Small intestine (tissue), 16 donors: Measurements from ENCODE around the gene C19orf73. TPM values are rescaled to one million over a fixed set of nuclear protein-coding genes. Genes with fewer than 3 reads are reported as not detected.
A peak's percentile ranks its signal among the peaks of the same experiment; 100 is the strongest.

Experiments
- DNase-seq, 2 donors: peaks; one replicate each; pipeline versions ENCODE4 v3.0.0 to v3.0.0-alpha.2; 2013
- FAIRE-seq: peaks from 2 replicates; lab custom pipeline; 2012; peaks lifted over from hg19 to GRCh38; lab: Jason Lieb, UNC
- H3K27ac ChIP-seq, 3 donors: one replicate each; pipeline ENCODE4 v1.5.1; 2013; ENCODE audit warnings: low read length in 2 of 3, mild to moderate bottlenecking in 2 of 3, control low read depth in 1 of 3, inconsistent platforms in 1 of 3, low read depth in 1 of 3, moderate library complexity in 1 of 3
- H3K27me3 ChIP-seq, 3 donors: one replicate each; pipeline ENCODE4 v1.6.1; 2013; ENCODE audit warnings: low read length in 3 of 3, inconsistent platforms in 1 of 3; ENCODE audit not compliant: control insufficient read depth in 3 of 3, insufficient read depth in 3 of 3
- H3K36me3 ChIP-seq, 3 donors: one replicate each; pipeline ENCODE4 v1.6.1; 2013; ENCODE audit warnings: low read length in 3 of 3, inconsistent platforms in 1 of 3, low read depth in 1 of 3, mild to moderate bottlenecking in 1 of 3, moderate library complexity in 1 of 3; ENCODE audit not compliant: control insufficient read depth in 3 of 3, insufficient read depth in 2 of 3
- H3K4me1 ChIP-seq, 3 donors: one replicate each; pipeline ENCODE4 v1.6.1; 2013; ENCODE audit warnings: low read length in 2 of 3, inconsistent platforms in 1 of 3, low read depth in 1 of 3, mild to moderate bottlenecking in 1 of 3, moderate library complexity in 1 of 3; ENCODE audit not compliant: control insufficient read depth in 3 of 3, insufficient read depth in 2 of 3
- H3K4me3 ChIP-seq, 3 donors: one replicate each; pipeline ENCODE4 v1.5.1; 2013; ENCODE audit warnings: low read length in 3 of 3, control low read depth in 1 of 3, inconsistent platforms in 1 of 3, low read depth in 1 of 3, mild to moderate bottlenecking in 1 of 3, moderate library complexity in 1 of 3
- H3K9me3 ChIP-seq, 2 donors: one replicate each; pipeline ENCODE4 v1.6.1; 2013; ENCODE audit warnings: low read depth in 1 of 2, low read length in 1 of 2; ENCODE audit not compliant: control insufficient read depth in 2 of 2, insufficient read depth in 1 of 2
- WGBS, 3 donors: extraction: QIAGEN DNeasy Blood & Tissue Kit; methylation state at CpG; one replicate each; pipeline ENCODE4 v1.1.7; 2013; 5-methylcytosine and 5-hydroxymethylcytosine counted together
- long read RNA-seq, 10 donors: transcript quantifications; one replicate each; lab custom pipeline, GENCODE V29; 2026
- polyA plus RNA-seq, 4 donors: library from polyadenylated mRNA; stranded (reverse) in 3 of 4; unstranded in 1 of 4; fragments of 200-250 nt in 3 of 4; fragments of 120-200 nt in 1 of 4; gene quantifications; one replicate each; pipeline versions ENCODE4 v1.2.1 to v1.2.3, GENCODE V29; 2013
- donor health status: healthy with polysubstance abuse.
- donor health status: control.
- donor health status: control.
- donor health status: Bipolar disorder and iron deficiency.
- donor health status: healthy.

The C19orf73 gene
- polyA plus RNA-seq: 1 to 10 TPM; 1.4 to 7.6 (median 4.4) TPM
- long read RNA-seq, donor 1, partial matches to known transcripts: 0 of 4 reads
- long read RNA-seq, donor 1, other reads (novel, unspliced or antisense): 0 of 4 reads
- long read RNA-seq, donor 2, partial matches to known transcripts: 0 of 1 reads
- long read RNA-seq, donor 2, other reads (novel, unspliced or antisense): 0 of 1 reads
- long read RNA-seq, donor 3, transcript C19orf73-201 (1 exons, 744 nt): major isoform, 7 of 7 reads
- long read RNA-seq, donor 3, partial matches to known transcripts: 0 of 7 reads
- long read RNA-seq, donor 3, other reads (novel, unspliced or antisense): 0 of 7 reads
- long read RNA-seq, donor 4: 0 reads
- long read RNA-seq, donor 5, partial matches to known transcripts: 0 of 2 reads
- long read RNA-seq, donor 5, other reads (novel, unspliced or antisense): 0 of 2 reads
- long read RNA-seq, donor 6: 0 reads
- long read RNA-seq, donor 7, partial matches to known transcripts: 0 of 2 reads
- long read RNA-seq, donor 7, other reads (novel, unspliced or antisense): 0 of 2 reads
- long read RNA-seq, donor 8, partial matches to known transcripts: 0 of 1 reads
- long read RNA-seq, donor 8, other reads (novel, unspliced or antisense): 0 of 1 reads
- long read RNA-seq, donor 9: 0 reads
- long read RNA-seq, donor 10, partial matches to known transcripts: 0 of 2 reads
- long read RNA-seq, donor 10, other reads (novel, unspliced or antisense): 0 of 2 reads

- 0 to 1% (median 1%) methylated on average over 66 to 85 of the region's 85 CpGs for whole genome bisulfite sequencing, 3 donors
- DNase-seq (peak; percentile 95 to 97), FAIRE-seq (no peak)
- Histone ChIP-seq H3K4me3 (peak within 1 kb of the TSS; percentile 50 to 79 (median 59)), H3K36me3 (peaks cover 0 to 11% (median 0%) of the 10 kb centered on the region in 3 donors), H3K9me3 (no peaks in the 10 kb centered on the region), H3K4me1 (peaks cover 7 to 14% (median 8%) of the 10 kb centered on the region in 3 donors), H3K27ac (peak within 1 kb of the TSS; percentile 92 to 100 (median 99)), H3K27me3 (peaks cover 0 to 18% (median 0%) of the 10 kb centered on the region in 3 donors)
Measured at GRCh38 chr19:49118565-49119410, at the start of gene C19orf73. Gene C19orf73, minus strand, starts transcription at chr19:49119143. Its CDS starts 121 bp downstream, at chr19:49119022.

GRCh38 chr19:49168421-49168820, 49.5 kb upstream of the C19orf73 start:
- H3K4me1 ChIP-seq: peaks cover 0 to 4% (median 2%) of the 10 kb centered on the region in 3 donors
- H3K27ac ChIP-seq: no peak overlapping the region
- 89 to 94% (median 91%) methylated on average over 23 of the region's 23 CpGs for WGBS, 3 donors
- H3K9me3 ChIP-seq: no peaks in the 10 kb centered on the region
- FAIRE-seq (no peak), DNase-seq (no peak)
- H3K4me3 ChIP-seq: no peak overlapping the region
- peaks cover 0 to 45% (median 0%) of the 10 kb centered on the region in 3 donors for H3K27me3 ChIP-seq
- peaks cover 5 to 10% (median 10%) of the 10 kb centered on the region in 3 donors for H3K36me3 ChIP-seq

DNA sequence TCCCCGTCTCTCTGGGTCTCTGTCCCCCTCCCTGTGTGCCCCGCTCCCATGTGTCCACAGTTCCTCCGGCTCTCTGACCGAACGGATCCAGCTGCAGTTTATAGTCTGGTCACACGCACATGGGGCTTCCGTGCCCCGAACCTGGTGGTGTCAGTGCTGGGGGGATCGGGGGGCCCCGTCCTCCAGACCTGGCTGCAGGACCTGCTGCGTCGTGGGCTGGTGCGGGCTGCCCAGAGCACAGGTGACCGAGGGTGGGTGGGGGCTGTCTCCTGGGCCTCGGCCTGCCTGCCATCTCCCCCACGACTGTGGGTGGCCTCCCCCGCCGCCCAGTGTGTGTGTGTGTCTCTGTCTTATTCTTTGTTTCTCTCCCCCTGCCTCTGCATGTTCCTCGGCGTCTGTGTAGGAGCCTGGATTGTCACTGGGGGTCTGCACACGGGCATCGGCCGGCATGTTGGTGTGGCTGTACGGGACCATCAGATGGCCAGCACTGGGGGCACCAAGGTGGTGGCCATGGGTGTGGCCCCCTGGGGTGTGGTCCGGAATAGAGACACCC, 49.0 kb upstream of the C19orf73 start:
- DNase-seq: no peak
- no peak overlapping the region for H3K27ac ChIP-seq
- H3K36me3 ChIP-seq: peaks cover 5 to 10% (median 9%) of the 10 kb centered on the region in 3 donors
- no peaks in the 10 kb centered on the region for H3K9me3 ChIP-seq
- FAIRE-seq: no peak
- H3K4me1 ChIP-seq: peaks cover 0 to 4% (median 2%) of the 10 kb centered on the region in 3 donors
- no peak overlapping the region for H3K4me3 ChIP-seq
- 83 to 88% (median 85%) methylated on average over 22 to 25 of the region's 25 CpGs for WGBS, 3 donors
- peaks cover 0 to 46% (median 0%) of the 10 kb centered on the region in 3 donors for H3K27me3 ChIP-seq

DNA sequence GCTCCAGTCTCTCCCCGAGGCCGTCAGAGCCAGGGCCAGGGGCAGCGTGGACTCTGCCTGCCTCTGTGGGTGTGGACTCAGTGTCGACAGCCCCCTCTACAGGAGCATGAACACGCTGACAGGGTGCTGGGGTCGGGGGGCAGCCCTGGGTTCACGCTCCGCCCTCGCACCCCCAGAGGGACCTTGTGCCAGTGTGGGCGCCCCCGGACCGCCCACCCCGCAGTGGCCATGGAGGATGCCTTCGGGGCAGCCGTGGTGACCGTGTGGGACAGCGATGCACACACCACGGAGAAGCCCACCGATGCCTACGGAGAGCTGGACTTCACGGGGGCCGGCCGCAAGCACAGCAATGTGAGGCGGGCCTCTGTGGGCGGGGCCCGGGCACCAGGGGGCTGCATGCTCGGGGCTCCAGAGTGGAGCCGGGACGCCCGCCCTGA, 46.9 kb upstream of the C19orf73 start:
- Histone ChIP-seq H3K36me3 (peaks cover 0 to 5% (median 2%) of the 10 kb centered on the region in 3 donors), H3K27me3 (peaks cover 0 to 41% (median 0%) of the 10 kb centered on the region in 3 donors), H3K9me3 (no peaks in the 10 kb centered on the region), H3K27ac (peak overlapping the region in 1 of 3 donors; percentile 64), H3K4me1 (peaks cover 2 to 4% (median 2%) of the 10 kb centered on the region in 3 donors), H3K4me3 (no peak overlapping the region)
- no peak for DNase-seq
- no peak for FAIRE-seq
- WGBS, 3 donors: 55 to 79% (median 69%) methylated on average over 18 to 30 of the region's 30 CpGs

GRCh38 chr19:49165111-49165750, 46.3 kb upstream of the C19orf73 start:
- DNase-seq (peak in 1 of 2 donors; percentile 32), FAIRE-seq (no peak)
- Histone ChIP-seq H3K36me3 (peaks cover 0 to 5% (median 2%) of the 10 kb centered on the region in 3 donors), H3K27me3 (peaks cover 0 to 43% (median 0%) of the 10 kb centered on the region in 3 donors), H3K4me1 (peaks cover 0 to 4% (median 2%) of the 10 kb centered on the region in 3 donors), H3K9me3 (no peaks in the 10 kb centered on the region), H3K4me3 (no peak overlapping the region), H3K27ac (peak overlapping the region in 2 of 3 donors; percentile 17 to 64)
- WGBS, 3 donors: 51 to 61% (median 55%) methylated on average over 24 of the region's 24 CpGs

- Histone ChIP-seq H3K9me3 (no peaks in the 10 kb centered on the region), H3K36me3 (peaks cover 0 to 2% (median 0%) of the 10 kb centered on the region in 3 donors), H3K27ac (peak overlapping the region in 1 of 3 donors; percentile 21), H3K4me1 (peaks cover 2 to 11% (median 4%) of the 10 kb centered on the region in 3 donors), H3K4me3 (no peak overlapping the region), H3K27me3 (peaks cover 0 to 54% (median 0%) of the 10 kb centered on the region in 3 donors)
- DNase-seq: peak in 1 of 2 donors; percentile 46
- WGBS, 3 donors: 23 to 41% (median 28%) methylated on average over 4 of the region's 4 CpGs
- FAIRE-seq: no peak
Measured at GRCh38 chr19:49161987-49162386, 43.0 kb upstream of the C19orf73 start.

DNA sequence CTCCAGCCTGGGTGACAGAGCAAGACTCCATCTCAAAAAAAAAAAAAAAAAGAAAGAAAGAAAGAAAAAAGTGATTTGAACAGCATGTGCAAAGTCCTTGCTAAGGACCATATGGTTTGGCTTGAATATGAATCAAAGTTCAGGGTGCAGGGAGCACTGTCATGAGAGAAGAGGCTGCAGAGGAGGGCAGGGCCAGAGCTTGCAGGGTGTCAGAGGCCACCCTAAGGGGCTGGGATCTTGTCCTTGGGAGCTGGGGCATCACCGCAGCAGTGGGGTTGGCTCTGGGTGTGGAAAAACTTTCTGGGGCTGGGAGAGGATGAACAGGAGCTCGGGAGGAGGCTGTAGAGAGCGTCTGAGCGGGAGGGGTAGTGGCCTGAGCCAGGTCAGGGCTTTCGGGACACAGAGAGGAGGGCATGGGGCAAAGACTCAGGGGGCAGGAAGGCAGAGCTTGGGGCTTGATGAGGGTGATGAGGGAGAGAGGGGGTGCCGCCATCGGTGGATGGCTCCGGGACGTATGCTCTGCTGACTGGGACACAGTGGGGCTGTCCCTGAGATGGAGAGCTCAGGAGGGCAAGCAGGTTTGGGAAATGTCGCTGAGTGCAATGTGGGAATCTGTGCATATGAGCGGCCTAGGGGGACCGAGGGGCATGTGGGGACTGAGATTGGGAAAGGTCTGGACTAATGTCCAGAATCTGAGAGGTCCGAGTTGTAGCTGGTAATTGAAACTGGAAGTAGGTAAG, 41.7 kb upstream of the C19orf73 start:
- Histone ChIP-seq H3K4me1 (peaks cover 0 to 11% (median 2%) of the 10 kb centered on the region in 3 donors), H3K27me3 (peaks cover 0 to 54% (median 0%) of the 10 kb centered on the region in 3 donors), H3K36me3 (peaks cover 0 to 2% (median 0%) of the 10 kb centered on the region in 3 donors), H3K4me3 (peak overlapping the region in 1 of 3 donors; percentile 14), H3K9me3 (no peaks in the 10 kb centered on the region), H3K27ac (peak overlapping the region in 2 of 3 donors; percentile 8 to 17)
- no peak for FAIRE-seq
- 57 to 80% (median 66%) methylated on average over 13 of the region's 13 CpGs for WGBS, 3 donors
- DNase-seq: peak; percentile 34 to 77
